Lung (tissue), 12 donors: ENCODE results near the gene ZFHX2. TPM values are rescaled to one million over a fixed set of nuclear protein-coding genes. Genes with fewer than 3 reads are reported as not detected.

Source experiments
- ATAC-seq: fragments of 200-7000 bp; cut with Tn5 transposase; one replicate; pipeline ENCODE4 v1.9.1; 2020; ENCODE audit warnings: moderate number of reproducible peaks; ENCODE audit not compliant: insufficient read depth, low FRiP score
- DNase-seq, 3 donors: peaks; one replicate each; pipeline ENCODE4 v3.0.0-alpha.2; 2013 to 2017
- H3K27ac ChIP-seq, 2 donors: one replicate each; pipeline ENCODE4 v1.5.1; 2013; ENCODE audit warnings: mild to moderate bottlenecking in 2 of 2, moderate library complexity in 2 of 2, control low read depth in 1 of 2, inconsistent platforms in 1 of 2, low read depth in 1 of 2, low read length in 1 of 2
- H3K27me3 ChIP-seq, 3 donors: one replicate each; pipeline ENCODE4 v1.5.1; 2013; ENCODE audit warnings: low read length in 2 of 3; ENCODE audit not compliant: control insufficient read depth in 3 of 3, insufficient read depth in 3 of 3
- H3K36me3 ChIP-seq, 4 donors: one replicate each; pipeline ENCODE4 v1.5.1; 2013; ENCODE audit warnings: low read length in 4 of 4, mild to moderate bottlenecking in 1 of 4, moderate library complexity in 1 of 4; ENCODE audit not compliant: control insufficient read depth in 4 of 4, insufficient read depth in 4 of 4
- H3K4me1 ChIP-seq, 5 donors: one replicate each; pipeline ENCODE4 v1.5.1; 2013; ENCODE audit warnings: low read length in 5 of 5, mild to moderate bottlenecking in 2 of 5, moderate library complexity in 1 of 5; ENCODE audit not compliant: control insufficient read depth in 5 of 5, insufficient read depth in 5 of 5
- H3K4me3 ChIP-seq: one replicate; pipeline ENCODE4 v1.5.1; 2013; ENCODE audit warnings: mild to moderate bottlenecking, control low read depth, moderate library complexity
- H3K9ac ChIP-seq, 2 donors: one replicate each; pipeline ENCODE4 v1.5.1; 2013; ENCODE audit warnings: low read length in 2 of 2, control low read depth in 1 of 2; ENCODE audit not compliant: insufficient read depth in 1 of 2
- H3K9me3 ChIP-seq, 4 donors: one replicate each; pipeline ENCODE4 v1.5.1; 2013; ENCODE audit warnings: low read length in 3 of 4, mild to moderate bottlenecking in 1 of 4, moderate library complexity in 1 of 4; ENCODE audit not compliant: control insufficient read depth in 4 of 4, insufficient read depth in 3 of 4
- WGBS, 2 donors: extraction: QIAGEN DNeasy Blood & Tissue Kit; methylation state at CpG; one replicate each; pipeline ENCODE4 v1.1.7; 2013; 5-methylcytosine and 5-hydroxymethylcytosine counted together
- polyA plus RNA-seq, 2 donors: library from polyadenylated mRNA; stranded (reverse); fragments of 200-250 nt; gene quantifications; one replicate each; pipeline ENCODE4 v1.2.1, GENCODE V29; 2013
- total RNA-seq, 2 donors: library from RNA; depleted of rRNA in 1 of 2; stranded (reverse); fragments of >200 nt in 1 of 2; gene quantifications; one replicate each; pipeline ENCODE4 v1.2.1, GENCODE V29; 2014 to 2021
- TF ChIP-seq, protein P1 (sequence below): IDR thresholded peaks from 2 replicates; pipeline ENCODE4 v1.5.1; 2012; ENCODE audit warnings: mild to moderate bottlenecking; ENCODE audit errors: control extremely low read depth, extremely low read depth
- donor health status: control.
- donor health status: control.
- donor health status: Bipolar disorder and iron deficiency.
- donor health status: healthy.
- donor health status: DM: yes; HTN: yes; CAD: no.

Gene ZFHX2
- total and polyA plus RNA-seq, 4 donors = 0.50 to 4.5 (median 0.75) TPM

DNA sequence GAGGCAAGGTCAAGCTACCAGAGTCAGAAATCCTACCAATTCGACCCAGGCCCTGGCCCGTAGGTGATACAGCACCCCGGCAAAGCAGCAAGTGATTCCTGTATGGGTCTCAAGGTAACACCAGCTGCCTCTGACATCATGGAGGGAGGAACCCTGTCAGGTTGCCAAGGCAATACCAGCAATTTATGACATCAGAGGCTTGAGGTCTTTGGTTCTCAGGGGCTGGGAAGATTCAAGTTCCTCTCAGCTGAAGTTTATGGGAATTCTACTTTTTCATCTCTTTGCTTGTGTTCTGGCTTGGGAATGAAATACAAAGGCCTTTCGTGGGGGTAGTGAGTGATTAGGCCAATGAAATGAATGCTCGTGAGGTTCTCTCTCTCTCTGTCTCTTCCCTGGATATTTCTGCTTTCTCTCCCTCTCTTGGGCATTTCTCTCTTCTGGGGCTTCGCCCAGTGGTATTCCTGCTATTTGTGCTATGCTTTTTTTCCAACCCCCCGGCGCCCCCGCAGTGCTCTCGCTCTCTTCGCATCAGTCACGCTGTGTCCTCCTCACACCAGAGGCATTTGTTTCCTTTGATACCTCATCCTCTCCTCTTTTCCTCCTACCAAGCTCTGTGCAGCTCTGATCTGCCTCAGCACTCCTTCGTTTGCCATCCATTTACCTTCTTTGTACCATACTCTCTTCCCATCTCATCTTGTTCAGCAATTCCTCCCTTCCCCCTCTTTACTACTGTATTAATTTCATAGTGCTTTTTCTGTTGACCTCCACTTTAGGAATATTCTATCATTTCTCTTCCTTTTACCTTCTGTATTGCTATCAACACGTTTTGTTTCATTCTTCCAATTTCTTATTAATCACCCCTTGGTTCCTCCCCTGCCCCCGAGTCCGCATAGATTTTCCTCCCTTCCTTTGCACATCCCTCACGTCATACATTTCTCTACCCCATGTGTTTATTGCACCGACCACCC is 2.9 kb downstream of the ZFHX2 start:
- Histone ChIP-seq H3K27me3 (peaks cover 0 to 31% (median 30%) of the 10 kb centered on the region in 3 donors), H3K9ac (no peak overlapping the region), H3K27ac (no peak overlapping the region), H3K4me1 (peaks cover 0 to 15% (median 0%) of the 10 kb centered on the region in 5 donors), H3K36me3 (no peaks in the 10 kb centered on the region), H3K4me3 (no peak overlapping the region), H3K9me3 (no peaks in the 10 kb centered on the region)
- TF ChIP-seq, protein P1, sequence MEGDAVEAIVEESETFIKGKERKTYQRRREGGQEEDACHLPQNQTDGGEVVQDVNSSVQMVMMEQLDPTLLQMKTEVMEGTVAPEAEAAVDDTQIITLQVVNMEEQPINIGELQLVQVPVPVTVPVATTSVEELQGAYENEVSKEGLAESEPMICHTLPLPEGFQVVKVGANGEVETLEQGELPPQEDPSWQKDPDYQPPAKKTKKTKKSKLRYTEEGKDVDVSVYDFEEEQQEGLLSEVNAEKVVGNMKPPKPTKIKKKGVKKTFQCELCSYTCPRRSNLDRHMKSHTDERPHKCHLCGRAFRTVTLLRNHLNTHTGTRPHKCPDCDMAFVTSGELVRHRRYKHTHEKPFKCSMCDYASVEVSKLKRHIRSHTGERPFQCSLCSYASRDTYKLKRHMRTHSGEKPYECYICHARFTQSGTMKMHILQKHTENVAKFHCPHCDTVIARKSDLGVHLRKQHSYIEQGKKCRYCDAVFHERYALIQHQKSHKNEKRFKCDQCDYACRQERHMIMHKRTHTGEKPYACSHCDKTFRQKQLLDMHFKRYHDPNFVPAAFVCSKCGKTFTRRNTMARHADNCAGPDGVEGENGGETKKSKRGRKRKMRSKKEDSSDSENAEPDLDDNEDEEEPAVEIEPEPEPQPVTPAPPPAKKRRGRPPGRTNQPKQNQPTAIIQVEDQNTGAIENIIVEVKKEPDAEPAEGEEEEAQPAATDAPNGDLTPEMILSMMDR = no peak
- ATAC-seq (no peak), DNase-seq (no peak)
- 73 to 83% methylated on average over 18 of the region's 18 CpGs for WGBS, 2 donors

DNA sequence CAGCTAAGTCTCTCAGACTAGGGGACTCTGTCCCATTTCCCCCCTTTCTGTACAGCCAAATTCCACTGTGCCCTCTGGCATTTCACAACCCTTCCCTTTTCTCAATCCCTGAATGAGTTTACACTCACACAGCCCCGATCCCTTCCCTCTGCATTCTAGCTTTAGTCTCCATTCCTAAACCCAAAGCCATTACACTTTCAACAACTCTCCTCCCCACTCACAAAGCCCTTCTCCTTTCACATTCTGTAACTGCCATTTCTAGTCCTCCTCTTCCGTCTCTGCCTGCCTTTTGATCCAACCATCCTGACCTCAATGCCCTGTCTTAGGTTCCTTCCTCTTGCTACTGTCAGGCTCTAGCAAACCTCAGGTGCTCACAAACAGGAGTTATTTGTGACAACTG is 3.6 kb downstream of the ZFHX2 start:
- TF ChIP-seq, protein P1 = no peak
- WGBS, 2 donors = 45 to 74% methylated on average over 2 of the region's 2 CpGs

DNA sequence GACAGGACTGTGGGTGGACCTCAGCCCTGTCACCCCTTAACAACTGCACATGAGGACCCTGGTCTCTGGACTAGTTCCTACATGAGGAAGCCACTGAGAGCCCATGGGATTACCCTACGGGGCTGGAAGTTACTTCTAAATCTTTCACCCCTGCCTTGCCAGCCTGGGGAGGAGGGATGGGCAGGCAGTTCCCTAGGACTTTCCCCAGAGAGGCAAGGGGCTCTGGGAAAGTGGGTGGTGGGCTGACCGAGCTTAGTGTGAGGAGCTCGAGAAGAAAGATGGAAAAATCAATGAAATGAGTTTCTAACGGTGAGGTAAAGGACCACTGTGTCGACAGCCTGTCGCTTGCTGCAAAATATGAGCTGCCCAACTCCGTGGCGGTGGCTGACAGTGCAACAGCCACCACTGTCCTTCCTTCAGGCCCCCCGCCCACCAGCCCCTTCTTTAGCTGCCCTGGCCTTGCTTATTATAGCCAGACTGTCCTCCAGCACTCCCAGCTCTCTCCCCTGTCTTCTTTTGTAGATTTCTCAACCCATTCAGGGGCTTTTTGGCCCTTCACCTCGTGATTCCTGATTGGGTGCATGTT is 5.0 kb downstream of the ZFHX2 start:
- H3K27me3 ChIP-seq = peaks cover 0 to 31% (median 30%) of the 10 kb centered on the region in 3 donors
- WGBS, 2 donors = 84 to 85% methylated on average over 10 of the region's 10 CpGs
- H3K36me3 ChIP-seq = no peaks in the 10 kb centered on the region
- H3K4me1 ChIP-seq = peaks cover 0 to 10% (median 0%) of the 10 kb centered on the region in 5 donors
- H3K9ac ChIP-seq = no peak overlapping the region
- H3K27ac ChIP-seq = no peak overlapping the region
- TF ChIP-seq, protein P1 = no peak
- H3K9me3 ChIP-seq = no peaks in the 10 kb centered on the region
- DNase-seq (no peak), ATAC-seq (no peak)
- no peak overlapping the region for H3K4me3 ChIP-seq

More for the DNA sequence above, 3.6 kb downstream of the ZFHX2 start:
- ATAC-seq (no peak), DNase-seq (no peak)
- Histone ChIP-seq H3K36me3 (no peaks in the 10 kb centered on the region), H3K27ac (no peak overlapping the region), H3K9ac (peak overlapping the region in 1 of 2 donors; percentile 5), H3K4me1 (peaks cover 0 to 15% (median 0%) of the 10 kb centered on the region in 5 donors), H3K27me3 (peaks cover 0 to 31% (median 30%) of the 10 kb centered on the region in 3 donors), H3K9me3 (no peaks in the 10 kb centered on the region), H3K4me3 (no peak overlapping the region)
